ENCODE measurements around the gene ANTXR1. TPM values are rescaled to one million over a fixed set of nuclear protein-coding genes. Genes with fewer than 3 reads are reported as not detected.

The ANTXR1 gene
- total and polyA plus RNA-seq, 2 of the 8 experiments (the other 6 are each of a cell fraction or from before 2014, with no cell fraction given): 15.8 to 44.3 TPM

DNA sequence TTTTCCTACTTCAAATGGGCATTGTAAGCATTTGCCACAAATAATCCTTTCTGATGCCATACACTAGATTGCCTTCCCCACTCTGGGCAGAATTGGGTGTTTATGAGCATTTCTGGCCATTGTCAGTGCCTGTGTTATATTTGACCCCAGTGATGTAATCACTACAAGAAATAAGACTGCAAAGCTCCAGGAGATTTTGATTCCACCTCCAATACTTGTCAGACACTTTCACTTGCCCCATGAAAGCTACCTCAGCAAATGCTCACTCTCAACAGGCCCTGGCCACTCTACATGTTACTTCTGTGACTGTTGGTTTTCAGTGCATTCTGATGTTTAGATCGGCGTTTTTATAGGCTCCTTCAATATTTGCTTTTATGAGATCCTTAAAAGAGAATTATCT, 239.0 kb downstream of the ANTXR1 start:
- Histone ChIP-seq H2BK20ac (ENCODE audit: low read length) (no peak overlapping the region), H3K14ac (ENCODE audit: insufficient read length) (no peak overlapping the region), H3K9me3 (ENCODE audit: insufficient read depth in 2 of 2, low read depth in 1 of 2, low read length in 1 of 2) (no peaks in the 10 kb centered on the region), H2AK5ac (ENCODE audit: low read depth, low read length) (no peak overlapping the region), H3K27me3 (replicated peaks in 1 of 4; ENCODE audit: control insufficient read depth in 3 of 4, extremely low read depth in 1 of 4, insufficient read depth in 3 of 4, low read length in 3 of 4) (no peaks in the 10 kb centered on the region; a peak in 1 of 7 replicates), H3K18ac (ENCODE audit: extremely low read depth, low read length) (no peak overlapping the region), H4K5ac (ENCODE audit: insufficient read length, low read depth, low read length) (no peak overlapping the region), H3K23ac (ENCODE audit: insufficient read length) (no peak overlapping the region), H3K4me3 (ENCODE audit: extremely low read depth in 1 of 4, insufficient read depth in 2 of 4, low read depth in 3 of 4, low read length in 4 of 4) (no peak overlapping the region), H3K23me2 (ENCODE audit: low read depth, low read length) (no peaks in the 10 kb centered on the region), H2AFZ (ENCODE audit: low read length) (no peak overlapping the region), H3K79me2 (ENCODE audit: control insufficient read depth in 1 of 2, insufficient read depth in 2 of 2, low read length in 2 of 2) (no peaks in the 10 kb centered on the region), H2BK5ac (ENCODE audit: low read depth, low read length) (no peak overlapping the region), H3K9ac (replicated peaks in 1 of 4; ENCODE audit: extremely low read depth in 1 of 4, low read depth in 3 of 4, low read length in 3 of 4) (no peak overlapping the region), H3K4me1 (replicated peaks in 1 of 4; ENCODE audit: control insufficient read depth in 3 of 4, insufficient read depth in 4 of 4, low read length in 3 of 4) (no peaks in the 10 kb centered on the region), H2BK12ac (ENCODE audit: low read depth, low read length) (no peak overlapping the region), H3K79me1 (ENCODE audit: low read depth, low read length) (no peaks in the 10 kb centered on the region), H3K4ac (replicated peaks; ENCODE audit: insufficient read length, low read depth, low read length) (no peak overlapping the region), H3K4me2 (ENCODE audit: insufficient read depth in 1 of 2, low read depth in 2 of 2, low read length in 2 of 2) (no peak overlapping the region), H4K20me1 (replicated peaks in 1 of 2; ENCODE audit: control insufficient read depth in 1 of 2, insufficient read depth in 2 of 2, low read length in 2 of 2) (peaks cover 0 to 2% of the 10 kb centered on the region in 2 experiments), H4K91ac (replicated peaks; ENCODE audit: insufficient read length, low read length) (no peak overlapping the region), H2BK15ac (ENCODE audit: low read length) (no peak overlapping the region), H3K56ac (replicated peaks; ENCODE audit: insufficient read length, low read depth, low read length) (no peak overlapping the region), H3K36me3 (ENCODE audit: control insufficient read depth in 2 of 4, insufficient read depth in 4 of 4, low read length in 3 of 4) (no peaks in the 10 kb centered on the region), H4K8ac (ENCODE audit: extremely low read depth, insufficient read depth, low read length) (no peak overlapping the region), H2BK120ac (replicated peaks; ENCODE audit: low read depth, low read length) (no peak overlapping the region), H3K27ac (ENCODE audit: low read depth, low read length) (no peak overlapping the region)
- ChIA-PET POLR2A (ENCODE audit: partially characterized antibody) (no interaction called here), CTCF (ENCODE audit: partially characterized antibody) (no interaction called here)
- WGBS, 2 experiments (ENCODE audit: extremely low coverage in 1 of 2, insufficient coverage in 1 of 2, insufficient read length in 1 of 2, insufficient replicate concordance in 2 of 2, low coverage in 1 of 2, low lambda C conversion rate in 2 of 2, missing lambda C conversion rate in 1 of 2): 74% methylated on average over 2 of the region's 2 CpGs; no CpG with 5 or more reads in 1 of the 2 experiments
- DNase-seq (ENCODE audit: low read depth in 1 of 2, low spot score in 2 of 2) (no peak), FAIRE-seq (no peak)
- no peak for TF ChIP-seq CEBPB (IDR thresholded peaks at IDR 0.05; ENCODE audit: low read depth, low read length)
- no peak for TF ChIP-seq CBX5 (IDR thresholded peaks at IDR 0.05; ENCODE audit: low read depth, low read length)

Data from H1 (cell line).